HG02938 (cell line): ENCODE results near the gene SOX9.
"Not testable (repeated sequence)": the region's sequence is repeated elsewhere in the genome, so short reads cannot be mapped to it uniquely, and the experiment has no call there.

Experiments
- ATAC-seq: cut with Tn5 transposase; IDR thresholded peaks from one replicate; pipeline ENCODE4 v1.9.1; 2021; ENCODE audit warnings: mild to moderate bottlenecking, moderate library complexity; ENCODE audit not compliant: unreplicated experiment

Gene SOX9

GRCh38 chr17:72125226-72125651 is 4.4 kb downstream of the SOX9 start:
- ATAC-seq: no peak

- ATAC-seq: no peak
Observed at GRCh38 chr17:72125742-72126141, 4.9 kb downstream of the SOX9 start.

GRCh38 chr17:72126575-72127486 is 6.0 kb downstream of the SOX9 start:
- no peak for ATAC-seq

GRCh38 chr17:72128039-72128438 is 7.2 kb downstream of the SOX9 start:
- ATAC-seq: no peak

GRCh38 chr17:72134608-72135394 is 14.0 kb downstream of the SOX9 start:
- ATAC-seq: no peak

GRCh38 chr17:72135546-72136325 is 14.9 kb downstream of the SOX9 start:
- ATAC-seq: no peak

GRCh38 chr17:72136692-72137091 is 15.9 kb downstream of the SOX9 start:
- ATAC-seq: no peak

GRCh38 chr17:72137161-72137560 is 16.3 kb downstream of the SOX9 start:
- ATAC-seq: no peak

GRCh38 chr17:72139212-72139611 is 18.4 kb downstream of the SOX9 start:
- no peak for ATAC-seq

- no peak for ATAC-seq
Observed at GRCh38 chr17:72141336-72141735, 20.5 kb downstream of the SOX9 start.

- ATAC-seq: not testable (repeated sequence)
Observed at GRCh38 chr17:72142097-72142496, 21.3 kb downstream of the SOX9 start.

- ATAC-seq: no peak
Observed at GRCh38 chr17:72142614-72143013, 21.8 kb downstream of the SOX9 start.

- no peak for ATAC-seq
Observed at GRCh38 chr17:72143245-72143644, 22.4 kb downstream of the SOX9 start.

GRCh38 chr17:72144101-72144500 is 23.3 kb downstream of the SOX9 start:
- ATAC-seq: no peak

GRCh38 chr17:72145562-72145961 is 24.7 kb downstream of the SOX9 start:
- no peak for ATAC-seq

- no peak for ATAC-seq
Observed at GRCh38 chr17:72145962-72146361, 25.1 kb downstream of the SOX9 start.

- no peak for ATAC-seq
Observed at GRCh38 chr17:72146371-72146770, 25.6 kb downstream of the SOX9 start.

GRCh38 chr17:72150632-72151460 is 30.0 kb downstream of the SOX9 start:
- ATAC-seq: no peak

- no peak for ATAC-seq
Observed at GRCh38 chr17:72151565-72152386, 31.0 kb downstream of the SOX9 start.
